ENCODE measurements around the gene GPR21.

GPR21 gene

GRCh38 chr9:123033352-123033751 lies at the start of gene GPR21:
Gene GPR21 (plus strand): TSS chr9:123033667. CDS start chr9:123034567, 900 bp downstream.
- DNase-seq (ENCODE audit: low read depth): no peak

- DNase-seq (ENCODE audit: low read depth): no peak
Observed at GRCh38 chr9:122986010-122986409, 47.5 kb upstream of the GPR21 start.

- DNase-seq (ENCODE audit: low read depth): no peak
Observed at GRCh38 chr9:122988141-122988540, 45.3 kb upstream of the GPR21 start.

GRCh38 chr9:122988920-122989621 lies 44.4 kb upstream of the GPR21 start:
- DNase-seq (ENCODE audit: low read depth): no peak

DNA sequence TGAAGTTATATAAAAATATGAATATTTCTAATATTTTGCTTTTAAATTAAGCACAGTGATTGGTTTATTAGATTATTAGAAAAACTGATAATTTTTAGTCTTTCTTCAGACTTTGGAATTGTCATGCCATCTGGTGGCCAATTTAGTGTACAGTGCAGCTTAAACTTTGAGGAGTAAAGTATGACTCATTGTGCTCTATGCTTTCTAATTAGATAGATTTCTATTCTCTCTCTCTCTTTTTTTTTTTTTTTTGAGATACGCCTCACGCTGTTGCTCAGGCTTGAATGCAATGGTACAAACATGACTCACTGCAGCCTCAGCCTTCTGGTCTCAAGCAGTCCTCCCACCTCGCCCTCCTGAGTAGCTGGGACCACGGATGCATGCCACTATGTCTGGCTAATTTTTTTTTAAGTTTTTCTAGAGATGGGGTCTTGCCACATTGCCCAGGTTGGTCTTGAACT lies 42.1 kb upstream of the GPR21 start:
- peak; percentile 6 for DNase-seq (ENCODE audit: low read depth)

DNA sequence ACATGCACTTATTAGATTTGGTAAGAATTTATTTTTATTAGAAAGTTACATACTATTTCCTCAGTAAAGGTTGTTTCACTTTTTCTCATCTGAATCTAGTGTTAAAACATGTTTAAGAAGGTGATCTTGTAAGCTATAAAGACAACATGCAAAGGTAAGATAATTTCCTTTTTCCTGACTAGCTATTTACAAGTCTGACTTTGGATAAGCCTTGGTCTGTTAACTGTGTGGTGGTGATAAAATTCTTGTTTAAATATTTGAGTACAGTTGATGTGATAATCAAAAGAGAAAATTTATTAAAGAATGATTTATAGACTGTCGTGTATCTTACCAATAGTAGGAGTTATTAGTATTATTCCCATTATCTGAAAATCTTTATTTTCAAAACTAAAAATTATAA lies 36.9 kb upstream of the GPR21 start:
- DNase-seq (ENCODE audit: low read depth): no peak

GRCh38 chr9:122998448-122998847 lies 35.0 kb upstream of the GPR21 start:
- DNase-seq (ENCODE audit: low read depth): no peak

GRCh38 chr9:123000371-123001068 lies 32.9 kb upstream of the GPR21 start:
- no peak for DNase-seq (ENCODE audit: low read depth)

DNA sequence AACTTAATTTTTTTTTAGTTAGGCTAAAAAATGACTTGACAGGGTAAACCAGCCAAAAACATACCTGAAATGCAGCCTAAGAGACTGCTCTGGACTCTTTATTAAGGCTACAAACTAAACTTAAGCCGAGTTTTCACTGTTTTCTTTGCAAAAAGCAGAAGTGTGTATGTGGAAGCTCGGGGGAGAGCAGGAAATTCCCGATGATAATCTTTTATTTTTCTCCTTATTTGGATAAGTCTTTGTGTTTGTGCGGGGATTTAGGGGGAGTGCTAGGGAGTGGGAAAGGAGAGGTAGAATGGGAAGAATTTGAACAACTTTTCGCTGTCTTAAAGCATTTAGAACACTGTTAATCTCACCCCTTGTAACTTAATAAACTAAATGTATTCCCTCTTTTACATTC lies 30.7 kb upstream of the GPR21 start:
- no peak for DNase-seq (ENCODE audit: low read depth)

GRCh38 chr9:123003466-123003865 lies 30.0 kb upstream of the GPR21 start:
- no peak for DNase-seq (ENCODE audit: low read depth)

DNA sequence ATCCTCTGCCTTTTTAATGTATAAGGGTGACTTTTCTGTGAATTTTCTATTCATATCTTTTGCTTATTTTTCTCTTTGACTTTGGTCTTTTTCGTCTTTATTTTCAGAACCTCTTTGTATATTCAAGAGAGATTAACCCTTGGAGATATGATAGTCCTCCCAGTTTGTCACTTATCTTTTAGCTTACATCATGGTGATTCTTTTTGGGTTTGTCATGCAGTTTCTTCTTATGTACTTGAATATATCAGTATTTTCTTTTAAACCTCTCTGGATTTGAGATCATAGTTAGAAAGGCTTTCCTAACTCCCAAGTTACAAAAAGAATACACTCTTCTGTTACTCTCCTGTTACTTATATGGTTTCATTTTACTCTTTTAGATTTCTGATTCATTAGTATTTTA lies 27.5 kb upstream of the GPR21 start:
- no peak for DNase-seq (ENCODE audit: low read depth)

GRCh38 chr9:123007269-123007668 lies 26.2 kb upstream of the GPR21 start:
- no peak for DNase-seq (ENCODE audit: low read depth)

GRCh38 chr9:123008909-123009308 lies 24.6 kb upstream of the GPR21 start:
- no peak for DNase-seq (ENCODE audit: low read depth)

DNA sequence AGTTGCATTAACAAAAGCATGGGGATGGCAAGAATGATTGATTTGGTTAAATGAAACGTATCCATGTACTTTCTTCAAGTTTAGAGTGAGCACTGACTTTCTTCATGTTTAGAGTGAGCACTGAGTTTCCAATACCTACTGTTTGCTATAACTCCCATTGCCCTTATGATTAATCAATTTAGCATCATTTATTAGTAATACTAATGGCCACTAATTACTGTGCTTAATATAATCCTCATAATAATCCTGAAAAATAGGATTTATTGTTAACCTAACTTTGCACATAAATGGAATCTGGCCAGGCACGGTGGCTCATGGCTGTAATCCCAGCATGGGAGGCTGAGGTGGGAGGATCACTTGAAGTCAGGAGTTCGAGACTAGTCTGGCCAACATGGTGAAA lies 22.1 kb upstream of the GPR21 start:
- DNase-seq (ENCODE audit: low read depth): no peak

DNA sequence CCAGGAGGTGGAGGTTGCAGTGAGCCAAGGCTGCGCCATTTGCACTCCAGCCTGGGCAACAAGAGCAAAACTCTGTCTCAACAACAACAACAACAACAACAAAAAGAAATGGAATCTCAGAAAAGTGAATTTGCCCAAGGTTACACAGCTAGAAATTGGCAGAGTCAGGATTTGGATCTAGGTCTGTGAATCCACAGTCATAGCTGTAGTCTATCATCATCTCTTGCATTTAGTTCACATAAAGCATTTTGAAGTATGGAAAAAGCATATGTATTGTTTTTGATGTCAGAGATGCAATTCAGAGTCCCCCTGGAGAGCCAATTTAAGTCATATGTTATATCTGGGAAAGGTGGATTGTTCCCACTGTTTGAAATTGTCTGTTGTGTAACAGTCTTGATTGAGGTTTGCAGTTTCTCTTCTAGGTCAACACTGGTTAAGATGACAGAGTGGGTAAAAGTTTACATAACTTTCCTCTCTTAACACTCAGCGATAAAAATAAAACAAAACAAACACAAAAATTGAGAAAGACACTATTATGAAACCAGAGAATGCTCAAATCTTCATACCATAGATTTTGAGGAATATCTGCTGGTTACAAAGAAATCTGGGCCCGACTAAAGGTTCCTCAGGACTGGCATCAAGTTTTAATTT lies 21.5 kb upstream of the GPR21 start:
- no peak for DNase-seq (ENCODE audit: low read depth)

- no peak for DNase-seq (ENCODE audit: low read depth)
Observed at GRCh38 chr9:123016631-123017030, 16.8 kb upstream of the GPR21 start.

DNA sequence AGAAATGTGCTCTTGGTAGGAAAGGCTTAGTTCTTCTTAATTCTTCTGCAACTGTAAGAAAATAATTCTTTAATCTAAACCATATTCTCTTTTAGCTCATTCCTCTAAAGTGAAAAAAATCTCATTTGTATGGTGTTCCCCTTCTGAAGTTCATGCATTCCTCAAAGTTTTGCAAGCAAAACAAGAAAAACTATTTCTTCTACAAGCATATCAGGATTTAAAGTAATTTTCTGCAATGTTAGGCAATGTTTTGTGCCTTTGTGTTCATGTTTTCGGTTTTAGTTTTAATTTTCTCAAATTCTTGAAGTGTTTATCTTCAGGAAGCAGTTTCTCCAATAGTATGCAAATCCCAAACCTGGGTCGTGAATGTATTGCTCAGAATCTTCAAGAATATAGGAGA lies 12.7 kb upstream of the GPR21 start:
- no peak for DNase-seq (ENCODE audit: low read depth)

DNA sequence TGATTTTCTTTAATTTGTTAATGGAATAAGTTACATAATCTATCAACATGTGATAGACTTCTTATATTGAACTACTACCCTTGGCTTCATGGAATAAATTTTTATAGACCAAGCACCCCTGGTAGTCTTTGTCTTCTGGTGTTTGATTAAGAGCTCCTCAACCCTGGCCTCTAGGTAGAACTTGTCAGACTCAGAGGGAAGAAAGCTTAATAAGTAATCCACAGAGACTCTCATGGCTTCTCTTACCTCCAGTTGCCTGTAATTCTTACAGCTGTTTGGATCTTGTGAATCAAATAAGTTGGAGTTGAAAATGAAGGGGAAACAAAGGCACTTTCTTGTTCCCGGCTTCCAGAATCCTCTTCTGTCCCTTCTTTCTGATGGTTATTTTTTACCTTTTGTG lies 7.0 kb upstream of the GPR21 start:
- DNase-seq (ENCODE audit: low read depth): no peak

DNA sequence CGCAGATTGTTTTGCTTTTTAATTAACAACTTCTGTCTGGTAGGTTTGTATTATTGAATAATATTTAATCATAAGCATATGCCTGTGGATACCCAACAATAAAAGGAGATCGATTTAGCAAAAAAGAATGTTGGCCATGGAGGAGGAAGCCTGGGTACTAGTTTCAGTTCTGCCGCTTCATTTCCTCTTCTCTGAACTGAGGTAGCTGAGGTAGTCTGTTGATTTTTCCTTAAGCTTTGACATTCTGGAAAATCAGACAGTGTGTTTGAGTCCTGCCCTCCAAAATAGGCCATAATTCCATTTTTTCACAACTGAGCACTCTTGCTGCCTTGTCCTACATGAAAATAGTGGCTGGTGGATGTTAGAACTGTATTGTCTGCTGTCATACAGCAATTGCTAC lies 6.0 kb upstream of the GPR21 start:
- DNase-seq (ENCODE audit: low read depth): no peak

- no peak for DNase-seq (ENCODE audit: low read depth)
Observed at GRCh38 chr9:123028136-123028535, 5.3 kb upstream of the GPR21 start.

DNA sequence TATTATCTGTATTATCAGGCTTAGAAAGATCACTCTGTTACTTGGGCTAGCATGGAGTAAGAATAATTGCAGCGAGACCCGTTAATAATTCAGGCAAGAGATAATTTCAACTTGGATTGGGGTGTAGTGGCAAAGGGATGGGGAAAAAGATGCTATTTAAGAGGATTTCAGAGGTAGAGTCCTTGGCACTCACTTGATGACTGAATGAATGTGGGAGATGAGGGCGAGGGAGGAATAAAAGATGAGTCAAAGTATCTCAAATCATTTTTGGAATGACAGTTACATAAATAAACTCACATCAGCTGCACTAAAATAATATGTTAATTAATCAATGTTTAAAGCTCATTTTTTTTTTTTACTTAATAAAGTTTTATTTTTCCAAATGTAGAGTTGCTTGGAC lies 4.5 kb upstream of the GPR21 start:
- no peak for DNase-seq (ENCODE audit: low read depth)

- DNase-seq (ENCODE audit: low read depth): no peak
Observed at GRCh38 chr9:123031963-123032362, 1.5 kb upstream of the GPR21 start.

- DNase-seq (ENCODE audit: low read depth): no peak
Observed at GRCh38 chr9:123033864-123034601, 566 bp downstream of the GPR21 start.

Data from stimulated activated CD8-positive, alpha-beta memory T cell treated with anti-CD3 and anti-CD28 coated beads, Interleukin-7, amount 100 ng/mL, for 24 hours (primary cell).